Heart left ventricle (tissue), 16 donors: ENCODE results near the gene LAMB4. TPM values are rescaled to one million over a fixed set of nuclear protein-coding genes. Genes with fewer than 3 reads are reported as not detected.
A peak's percentile ranks its signal among the peaks of the same experiment; 100 is the strongest.

ENCODE experiments used
- ATAC-seq, 4 donors: fragments of 200-7000 bp; cut with Tn5 transposase; one replicate each; pipeline ENCODE4 v1.9.1; 2020 to 2022; ENCODE audit warnings: moderate library complexity in 4 of 4, mild to moderate bottlenecking in 3 of 4, moderate number of reproducible peaks in 1 of 4
- DNase-seq, 5 donors: peaks; one replicate each; pipeline ENCODE4 v3.0.0-alpha.2; 2020
- H3K27ac ChIP-seq, 12 donors: fragments of 200-600 bp; sonication (generic) in 4 of 12; one replicate each; pipeline versions ENCODE4 v1.5.0 to v1.8.0; 2016 to 2022; ENCODE audit warnings: mild to moderate bottlenecking in 2 of 12
- H3K27me3 ChIP-seq, 9 donors: fragments of 200-600 bp; sonication (generic) in 2 of 9; one replicate each; pipeline versions ENCODE4 v1.5.1 to v1.8.0; 2016 to 2022; ENCODE audit warnings: mild to moderate bottlenecking in 3 of 9
- H3K36me3 ChIP-seq, 9 donors: fragments of 200-600 bp; sonication (generic) in 2 of 9; one replicate each; pipeline versions ENCODE4 v1.5.0 to v1.8.0; 2018 to 2022; ENCODE audit warnings: mild to moderate bottlenecking in 2 of 9
- H3K4me1 ChIP-seq, 12 donors: fragments of 200-600 bp; sonication (generic) in 4 of 12; one replicate each; pipeline versions ENCODE4 v1.5.0 to v1.8.0; 2016 to 2022; ENCODE audit warnings: mild to moderate bottlenecking in 3 of 12
- H3K4me3 ChIP-seq, 12 donors: fragments of 200-600 bp; sonication (generic) in 4 of 12; one replicate each; pipeline versions ENCODE4 v1.5.0 to v1.8.0; 2017 to 2022; ENCODE audit warnings: mild to moderate bottlenecking in 9 of 12, moderate library complexity in 4 of 12
- H3K9me3 ChIP-seq, 12 donors: fragments of 200-600 bp; sonication (generic) in 4 of 12; one replicate each; pipeline versions ENCODE4 v1.5.0 to v1.8.0; 2016 to 2022; ENCODE audit warnings: mild to moderate bottlenecking in 1 of 12
- POLR2A ChIP-seq, 2 donors: fragments of 450-650 bp; IDR thresholded peaks; one replicate each; pipeline ENCODE4 v1.6.1; 2017; ENCODE audit warnings: antibody characterized with exemption in 2 of 2, mild to moderate bottlenecking in 2 of 2, moderate library complexity in 2 of 2
- WGBS, 4 donors: extraction: QIAGEN DNeasy Blood & Tissue Kit in 2 of 4; methylation state at CpG; one replicate each; pipeline versions ENCODE4 v1.1.5 to v1.1.7; 2013 to 2018; 5-methylcytosine and 5-hydroxymethylcytosine counted together
- intact Hi-C, 10 donors: fragments of 100-400 bp; cut with DNase I; formaldehyde crosslinking; loops; one replicate each; pipeline versions ENCODE4 v1.11.1 to v1.14.2; 2022
- polyA plus RNA-seq, 2 donors: library from polyadenylated mRNA; stranded (reverse); fragments of 200-250 nt; gene quantifications; one replicate each; pipeline ENCODE4 v1.2.3, GENCODE V29; 2013
- total RNA-seq, 9 donors: library from RNA; depleted of rRNA in 2 of 9; stranded (reverse); fragments of >200 nt in 2 of 9; fragmentation: NEBNext Ultra II Directional in 3 of 9; extraction: Animal tissue kit (Norgen Biotek cat#: 25700) in 3 of 9; gene quantifications; one replicate each; pipeline versions ENCODE4 v1.1.0 to v1.2.4, GENCODE V29; 2016 to 2023
- TF ChIP-seq, protein P1 (sequence below), 12 donors: fragments of 200-600 bp; sonication (generic) in 4 of 12; IDR thresholded peaks; one replicate each; pipeline versions ENCODE4 v1.5.0 to v1.8.0; 2018 to 2022; ENCODE audit warnings: antibody characterized with exemption in 12 of 12, mild to moderate bottlenecking in 5 of 12
- donor health status: ischemic (EF 13 %, LVEDD 7.1; RV severe dilation, severe dysfunction).
- donor health status: healthy with polysubstance abuse.
- donor health status: DM: no; HTN: yes; CAD: no.
- donor health status: DM: no; HTN: no; CAD: no.
- donor health status: ischemic (EF 25% LVEDD 6.9; RV normal size, moderate dysfunction).
- donor health status: ischemic (EF 25% LVEDD 5.7; RV mildly dilated, moderate dysfunction).
- donor health status: healthy.
- donor health status: DM: yes; HTN: yes; CAD: no.
- donor health status: ischemic (EF 35%, LVEDD 5.7; RV mildly dilated, moderate dysfunction).
- donor health status: nonischemic (EF 11% LVEDD 7.7; RV severe dilation, severe dysfunction).
- donor health status: DM: yes; HTN: yes; CAD: no.
- donor health status: PGD.
- donor health status: ischemic (EF 29% LVEDD 5.4; RV normal size, mild dysfunction).
- donor health status: nonischemic (EF 23%, LVEDD 6.1; RV moderate dilation, normal function).

The LAMB4 gene
- total and polyA plus RNA-seq, 11 donors = 0.19 to 0.31 (median 0.26) TPM; not detected in 4

DNA sequence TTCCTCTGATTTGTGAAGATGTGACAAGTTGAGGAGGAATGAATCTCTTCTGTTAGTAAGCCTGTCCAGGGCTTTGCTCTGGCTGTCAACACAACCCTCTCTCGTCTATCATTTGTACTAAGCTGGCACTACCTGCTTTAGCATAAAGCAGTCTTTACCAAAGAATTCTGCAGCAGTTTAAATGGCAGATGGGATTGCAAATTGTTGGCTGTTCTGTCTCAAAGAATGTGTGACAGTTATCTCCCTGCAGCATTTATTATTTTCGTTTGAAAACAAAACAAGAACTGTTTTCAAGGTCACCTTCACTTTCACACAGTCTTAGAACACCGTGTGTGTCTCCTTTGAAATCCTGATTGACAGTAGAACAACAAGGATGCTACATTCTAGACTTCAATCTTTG is 122.4 kb downstream of the LAMB4 start:
- DNase-seq = no peak
- intact Hi-C loops = loop anchor here in 7 of 10 donors (10.0 kb wide), 3 partner anchors 87 to 137 kb away; partner anchors contain the start of gene DLD (in 2 of the 7)
- no peak for ATAC-seq
- Histone ChIP-seq H3K27me3 (peaks cover 0 to 18% (median 0%) of the 10 kb centered on the region in 9 donors), H3K4me3 (no peak overlapping the region), H3K27ac (no peak overlapping the region), H3K9me3 (no peaks in the 10 kb centered on the region), H3K4me1 (peaks cover 0 to 38% (median 6%) of the 10 kb centered on the region in 12 donors), H3K36me3 (no peaks in the 10 kb centered on the region)
- TF ChIP-seq, protein P1, sequence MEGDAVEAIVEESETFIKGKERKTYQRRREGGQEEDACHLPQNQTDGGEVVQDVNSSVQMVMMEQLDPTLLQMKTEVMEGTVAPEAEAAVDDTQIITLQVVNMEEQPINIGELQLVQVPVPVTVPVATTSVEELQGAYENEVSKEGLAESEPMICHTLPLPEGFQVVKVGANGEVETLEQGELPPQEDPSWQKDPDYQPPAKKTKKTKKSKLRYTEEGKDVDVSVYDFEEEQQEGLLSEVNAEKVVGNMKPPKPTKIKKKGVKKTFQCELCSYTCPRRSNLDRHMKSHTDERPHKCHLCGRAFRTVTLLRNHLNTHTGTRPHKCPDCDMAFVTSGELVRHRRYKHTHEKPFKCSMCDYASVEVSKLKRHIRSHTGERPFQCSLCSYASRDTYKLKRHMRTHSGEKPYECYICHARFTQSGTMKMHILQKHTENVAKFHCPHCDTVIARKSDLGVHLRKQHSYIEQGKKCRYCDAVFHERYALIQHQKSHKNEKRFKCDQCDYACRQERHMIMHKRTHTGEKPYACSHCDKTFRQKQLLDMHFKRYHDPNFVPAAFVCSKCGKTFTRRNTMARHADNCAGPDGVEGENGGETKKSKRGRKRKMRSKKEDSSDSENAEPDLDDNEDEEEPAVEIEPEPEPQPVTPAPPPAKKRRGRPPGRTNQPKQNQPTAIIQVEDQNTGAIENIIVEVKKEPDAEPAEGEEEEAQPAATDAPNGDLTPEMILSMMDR (IDR thresholded peaks at IDR 0.05) = no peak
- TF ChIP-seq POLR2A (IDR thresholded peaks at IDR 0.05) = no peak
- 37 to 45% (median 40%) methylated on average over 3 of the region's 3 CpGs for WGBS, 4 donors

DNA sequence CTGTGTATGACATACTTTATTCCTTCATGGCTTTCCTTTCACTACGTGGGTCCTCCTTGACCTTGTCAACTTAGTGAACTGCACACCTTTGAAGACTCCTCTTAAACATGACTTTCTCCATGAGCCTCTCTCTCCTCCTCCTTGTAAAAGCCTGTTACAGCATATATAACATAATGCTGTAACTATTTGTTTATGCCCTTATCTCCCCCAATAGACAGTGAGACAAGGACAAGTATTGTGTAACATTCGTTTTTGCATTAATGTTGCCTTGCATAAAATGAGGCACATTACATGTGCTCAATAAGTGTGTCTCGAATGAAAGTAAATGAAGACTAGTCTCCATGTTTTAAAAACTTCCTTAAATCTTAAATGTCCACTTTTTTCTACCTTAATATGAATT is 122.9 kb downstream of the LAMB4 start:
- TF ChIP-seq POLR2A (IDR thresholded peaks at IDR 0.05) = no peak
- TF ChIP-seq, protein P1 (IDR thresholded peaks at IDR 0.05) = no peak
- peaks cover 0 to 23% (median 0%) of the 10 kb centered on the region in 9 donors for H3K27me3 ChIP-seq
- intact Hi-C loops = loop anchor here in 7 of 10 donors (10.0 kb wide), 3 partner anchors 88 to 138 kb away; partner anchors contain the start of gene DLD (in 2 of the 7)
- no peak overlapping the region for H3K4me3 ChIP-seq
- ATAC-seq = no peak
- DNase-seq = no peak
- H3K36me3 ChIP-seq = no peaks in the 10 kb centered on the region
- 80 to 87% (median 82%) methylated on average over 3 of the region's 3 CpGs for WGBS, 4 donors
- peaks cover 0 to 36% (median 6%) of the 10 kb centered on the region in 12 donors for H3K4me1 ChIP-seq
- no peak overlapping the region for H3K27ac ChIP-seq
- H3K9me3 ChIP-seq = no peaks in the 10 kb centered on the region

DNA sequence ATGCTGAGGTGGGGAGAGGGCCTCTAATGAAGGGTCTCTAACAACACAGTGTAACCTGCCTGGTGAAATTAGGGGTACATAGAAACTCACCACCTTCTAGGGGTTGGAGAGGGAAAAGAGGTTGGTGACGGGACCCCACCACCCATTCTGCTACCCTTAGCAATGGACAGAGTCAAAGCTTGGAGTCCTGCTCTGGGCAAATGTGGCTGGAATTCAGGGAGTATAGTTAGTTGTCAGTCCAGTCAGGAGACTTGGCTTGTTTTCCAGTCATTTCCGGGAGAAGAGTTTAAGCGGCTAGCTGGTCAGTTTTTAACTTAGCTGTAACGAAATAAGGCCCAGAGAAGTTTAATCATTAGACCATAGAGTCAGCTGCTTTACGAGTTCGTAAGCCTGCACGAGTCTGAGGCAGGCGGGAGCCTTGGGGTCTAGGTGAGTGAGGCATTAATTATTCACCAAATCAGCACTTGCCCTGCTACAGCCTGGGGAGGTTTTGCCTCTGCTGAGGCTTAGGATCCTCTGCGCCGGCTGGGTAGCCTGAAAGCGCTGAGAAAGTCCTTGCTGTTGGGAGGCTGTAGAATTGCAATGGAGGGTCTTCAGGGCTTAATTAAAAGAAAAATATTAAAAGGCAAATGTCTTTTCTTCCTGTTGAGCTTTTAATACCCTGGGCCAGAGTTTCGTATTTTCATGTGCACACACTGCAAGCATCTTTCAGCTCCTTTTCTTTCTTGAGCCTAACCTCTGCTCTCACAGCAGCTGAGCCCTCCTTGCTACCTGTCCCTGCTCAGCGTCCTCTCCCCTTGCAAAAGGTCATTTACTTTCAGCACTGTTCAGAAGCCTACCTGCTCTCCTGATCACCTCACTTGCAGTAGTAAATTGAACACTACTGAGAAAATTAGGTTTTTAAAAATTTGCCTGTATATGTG is 125.7 kb downstream of the LAMB4 start:
- no peaks in the 10 kb centered on the region for H3K9me3 ChIP-seq
- H3K4me1 ChIP-seq = peaks cover 0 to 42% (median 25%) of the 10 kb centered on the region in 12 donors
- TF ChIP-seq, protein P1 (IDR thresholded peaks at IDR 0.05) = no peak
- TF ChIP-seq POLR2A (IDR thresholded peaks at IDR 0.05) = no peak
- H3K4me3 ChIP-seq = peak overlapping the region in 6 of 12 donors; percentile 27 to 86 (median 70)
- WGBS, 4 donors = 48 to 72% (median 59%) methylated on average over 11 to 13 of the region's 13 CpGs
- peaks cover 0 to 5% (median 0%) of the 10 kb centered on the region in 9 donors for H3K36me3 ChIP-seq
- peak in 1 of 4 donors; percentile 6 for ATAC-seq
- DNase-seq = no peak
- peak overlapping the region in 8 of 12 donors; percentile 3 to 88 (median 50) for H3K27ac ChIP-seq
- peaks cover 0 to 36% (median 0%) of the 10 kb centered on the region in 9 donors for H3K27me3 ChIP-seq
- intact Hi-C loops = loop anchor here in 9 of 10 donors (5.0 to 10.0 kb wide), 7 partner anchors 37 to 143 kb away; partner anchors contain the start of gene DLD (in 2 of the 9)

DNA sequence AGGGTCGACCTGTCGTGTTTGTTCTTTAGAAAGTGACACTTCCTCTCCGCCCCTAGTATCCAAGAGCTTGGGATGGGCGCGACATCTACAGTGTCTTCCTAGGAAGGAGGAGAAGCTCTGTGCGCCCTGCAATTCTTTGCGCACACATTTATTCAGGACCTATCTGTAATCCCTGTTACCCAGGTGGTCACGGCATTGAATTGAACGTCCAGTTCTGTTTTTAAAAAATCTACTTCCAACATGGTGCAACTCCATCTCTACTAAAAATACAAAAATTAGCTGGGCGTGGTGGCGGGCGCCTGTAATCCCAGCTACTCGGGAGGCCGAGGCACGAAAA is 126.6 kb downstream of the LAMB4 start:
- H3K4me3 ChIP-seq = peak overlapping the region in 11 of 12 donors; percentile 63 to 91 (median 73)
- H3K9me3 ChIP-seq = no peaks in the 10 kb centered on the region
- TF ChIP-seq, protein P1 (IDR thresholded peaks at IDR 0.05) = no peak
- no peak for TF ChIP-seq POLR2A (IDR thresholded peaks at IDR 0.05)
- H3K36me3 ChIP-seq = peaks cover 0 to 5% (median 0%) of the 10 kb centered on the region in 9 donors
- WGBS, 4 donors = 46 to 71% (median 53%) methylated on average over 13 to 15 of the region's 15 CpGs
- H3K4me1 ChIP-seq = peaks cover 0 to 48% (median 34%) of the 10 kb centered on the region in 12 donors
- intact Hi-C loops = loop anchor here in 9 of 10 donors (5.0 to 10.0 kb wide), 7 partner anchors 36 to 144 kb away; partner anchors contain the start of gene DLD (in 2 of the 9)
- ATAC-seq (no peak), DNase-seq (no peak)
- H3K27ac ChIP-seq = peak overlapping the region in 11 of 12 donors; percentile 52 to 92 (median 87)
- H3K27me3 ChIP-seq = peaks cover 0 to 36% (median 0%) of the 10 kb centered on the region in 9 donors
